HUDEP-2 (cell line): ENCODE data around the gene TTC39A.
A peak's percentile ranks its signal among the peaks of the same experiment; 100 is the strongest.

Experiments
- DNase-seq, 76 experiments: peaks; one replicate each; lab custom pipeline; 2025; ENCODE audit not compliant: unreplicated experiment in 76 of 76; lab: John Stamatoyannopoulos, UW

TTC39A gene

GRCh38 chr1:51299185-51299885, 31.0 kb downstream of the TTC39A start:
- peak in 72 of 76 experiments; percentile 31 to 92 (median 62) for DNase-seq

- DNase-seq: peak in 1 of 76 experiments; percentile 50
Observed at GRCh38 chr1:51298322-51298705, 32.0 kb downstream of the TTC39A start.

DNA sequence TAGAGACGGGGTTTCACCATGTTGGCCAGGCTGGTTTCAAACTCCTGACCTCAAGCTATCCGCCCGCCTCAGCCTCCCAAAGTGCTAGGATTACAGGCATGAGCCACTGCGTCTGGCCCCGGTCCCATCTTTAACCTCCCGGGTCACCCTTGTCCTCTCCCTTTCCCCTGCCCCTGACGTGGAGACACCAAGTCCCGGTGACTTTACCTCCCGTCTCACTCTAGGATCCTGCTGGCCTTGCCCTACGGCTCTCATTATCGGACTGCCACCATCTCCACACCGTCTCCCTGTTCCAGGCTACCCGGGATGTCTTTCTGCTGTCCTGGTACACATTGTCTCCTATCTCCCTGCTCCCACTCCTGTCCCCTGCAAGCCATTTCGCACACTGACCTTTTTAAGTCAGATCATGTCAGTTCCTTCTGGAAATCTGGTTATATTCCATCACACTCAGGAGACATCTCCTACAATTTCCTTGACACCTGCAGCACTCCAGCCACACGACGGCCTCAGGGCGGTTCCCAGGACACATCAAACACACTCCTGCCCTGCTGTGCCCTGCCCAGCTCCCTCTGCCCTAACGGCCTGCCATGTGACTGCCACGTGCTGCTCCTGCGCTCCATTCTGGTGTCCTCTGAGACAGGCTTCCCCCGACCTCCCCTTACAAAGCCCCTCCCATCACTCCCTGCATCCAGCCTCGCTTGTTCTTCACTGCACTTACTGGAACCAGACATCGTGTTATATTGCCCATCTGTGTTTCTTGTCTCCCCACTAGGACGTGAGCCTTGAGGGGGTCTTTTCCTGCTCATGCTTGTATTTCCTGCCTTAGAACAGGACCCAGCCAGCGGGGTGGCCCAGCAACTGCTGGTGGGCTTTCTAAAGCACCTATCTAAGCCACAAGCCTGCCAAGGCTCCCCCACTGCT, 32.7 kb downstream of the TTC39A start:
- peak in 74 of 76 experiments; percentile 15 to 91 (median 76) for DNase-seq

DNA sequence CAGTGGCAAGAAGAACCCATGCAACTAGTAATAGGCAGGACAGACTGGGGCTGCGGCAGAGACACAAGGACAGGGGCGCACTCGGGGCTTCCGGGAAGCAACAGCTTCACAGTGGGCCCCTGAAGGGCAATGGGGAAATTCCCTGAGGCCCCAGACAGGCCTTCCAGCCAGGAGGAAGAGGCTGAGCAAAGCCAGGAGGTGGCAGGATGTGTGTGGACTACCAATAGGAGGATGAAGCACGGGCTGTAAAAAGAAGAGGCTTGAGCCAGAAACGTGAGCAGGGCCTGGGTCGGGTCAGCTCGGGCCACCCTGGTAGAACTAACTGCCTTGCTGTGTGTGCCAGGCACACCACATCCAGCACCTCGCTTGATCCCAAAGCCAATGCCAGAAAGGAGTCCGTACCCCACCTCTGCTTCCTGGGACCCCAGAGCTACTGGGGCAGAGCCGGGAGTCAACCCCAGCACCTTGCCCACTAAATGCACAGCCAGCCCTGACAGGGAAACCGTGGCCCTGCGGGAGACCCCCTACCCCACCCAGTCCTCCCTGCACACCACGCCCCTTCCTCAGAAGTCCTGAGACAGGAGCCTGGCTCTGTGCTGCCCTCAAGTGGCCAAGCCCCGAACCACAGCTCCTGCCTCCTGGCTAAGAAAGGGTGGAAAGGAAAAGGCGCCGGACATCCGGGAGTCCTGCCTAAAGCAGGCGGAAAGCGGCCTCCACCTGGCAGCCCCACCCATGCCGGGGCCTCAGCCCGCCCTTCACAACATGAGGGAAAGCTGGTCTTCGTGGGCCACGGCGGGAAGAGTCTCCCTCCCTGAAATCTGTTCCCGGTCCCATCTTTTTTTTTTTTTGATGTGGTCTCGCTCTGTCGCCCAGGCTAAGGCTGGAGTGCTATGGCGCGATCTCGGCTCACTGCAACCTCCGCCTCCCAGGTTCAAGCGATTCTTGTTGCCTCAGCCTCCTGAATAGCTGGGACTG, 33.7 kb downstream of the TTC39A start:
- peak in 74 of 76 experiments; percentile 48 to 94 (median 78) for DNase-seq

- no peak for DNase-seq
Observed at GRCh38 chr1:51295926-51296325, 34.4 kb downstream of the TTC39A start.

DNA sequence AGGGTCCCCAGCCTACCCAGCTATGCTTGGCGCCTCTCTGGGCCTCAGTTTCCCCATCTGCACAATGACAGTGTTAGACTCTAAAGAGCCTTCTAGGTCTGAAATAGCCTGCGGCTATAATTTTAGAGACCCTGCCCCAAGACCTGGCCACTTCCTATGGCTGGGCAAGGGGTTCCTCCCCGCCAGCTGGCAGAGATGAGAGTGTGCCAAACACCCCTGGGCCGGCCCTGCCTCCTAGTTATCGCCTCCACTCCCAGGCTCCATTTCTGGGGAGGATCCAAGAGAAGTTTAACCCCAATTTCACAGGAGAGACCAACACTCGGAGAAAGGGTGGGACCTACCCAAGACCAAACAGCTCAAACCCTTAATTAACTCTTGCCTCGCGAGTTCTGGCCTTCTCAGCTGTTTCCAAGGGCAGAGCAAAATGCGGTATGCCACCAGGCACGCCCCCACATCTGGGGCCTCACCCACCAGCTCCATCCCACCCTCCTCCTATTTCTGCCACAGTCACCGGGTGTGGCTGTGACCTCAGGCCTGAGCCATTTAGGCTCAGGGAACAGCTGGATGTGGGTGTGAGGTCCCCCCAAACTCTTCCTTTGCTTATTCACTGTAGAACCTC, 35.7 kb downstream of the TTC39A start:
- peak in 68 of 76 experiments; percentile 10 to 81 (median 60) for DNase-seq

DNA sequence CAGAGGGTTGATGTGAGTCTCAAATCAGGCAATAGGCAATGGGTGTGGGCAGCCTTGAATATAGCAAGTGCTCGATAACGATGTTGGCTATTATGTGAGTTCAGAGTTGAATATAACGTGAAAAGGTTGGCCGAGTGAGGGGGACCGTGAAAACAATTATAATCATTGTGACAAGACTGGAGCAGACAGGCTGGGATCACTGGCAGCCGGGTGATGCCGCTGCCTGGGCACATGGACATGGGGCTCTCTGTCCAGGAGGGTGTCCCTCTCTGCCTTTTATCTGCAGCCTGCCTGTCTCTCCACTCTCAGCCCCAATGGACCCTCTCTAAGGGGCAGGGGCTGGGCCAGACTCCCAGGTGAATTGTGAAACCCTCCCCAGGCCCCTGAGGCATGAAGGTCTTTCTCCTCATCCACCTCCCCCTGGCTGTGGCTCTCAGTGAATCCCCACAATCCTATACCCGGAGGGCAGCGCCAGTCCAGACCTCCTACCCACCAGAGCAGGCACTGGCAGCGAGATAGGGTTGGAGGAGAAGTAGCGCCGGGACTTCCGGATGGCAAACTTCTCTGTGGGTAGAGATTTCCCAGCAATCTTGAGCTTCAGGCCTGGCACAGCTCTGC, 36.4 kb downstream of the TTC39A start:
- DNase-seq: no peak

DNA sequence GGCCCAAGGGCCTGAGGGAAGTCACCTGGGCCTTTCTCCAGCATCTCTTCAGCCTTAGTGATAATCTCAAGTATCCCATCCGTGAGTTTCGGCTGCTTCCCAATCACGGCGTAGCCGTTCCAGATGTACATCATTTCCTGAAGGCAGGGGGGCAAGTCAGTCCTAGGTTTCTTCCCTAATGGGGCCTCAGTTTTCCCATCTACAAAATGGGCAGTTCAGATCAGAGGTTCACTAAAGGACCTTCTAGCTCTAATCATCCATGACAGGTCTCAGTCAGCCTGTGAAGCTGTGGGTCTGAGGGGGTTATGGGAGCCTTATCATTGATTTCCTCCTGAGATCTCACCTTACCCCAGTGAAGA, 39.9 kb downstream of the TTC39A start:
- no peak for DNase-seq

- DNase-seq: no peak
Observed at GRCh38 chr1:51289676-51290488, 40.5 kb downstream of the TTC39A start.

DNA sequence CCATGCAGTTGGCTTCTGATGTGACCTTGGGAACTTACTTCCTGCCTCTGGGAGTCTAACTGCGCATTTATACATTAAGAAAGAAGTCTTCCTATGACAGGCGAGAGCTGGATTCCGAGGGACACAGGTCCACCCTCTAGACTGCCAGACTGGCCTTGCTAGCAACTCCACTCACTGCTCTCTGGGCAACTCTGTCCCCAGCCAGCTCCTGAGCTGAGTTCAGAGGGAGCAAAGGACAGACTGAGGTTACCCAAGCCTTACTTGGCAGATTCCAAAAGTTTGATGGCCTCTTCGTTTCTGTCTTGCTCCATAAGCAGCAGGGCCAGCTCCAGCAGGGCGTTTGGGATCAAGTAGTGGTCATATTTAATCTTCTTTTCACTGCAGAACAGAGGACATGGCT, 41.8 kb downstream of the TTC39A start:
- no peak for DNase-seq

DNA sequence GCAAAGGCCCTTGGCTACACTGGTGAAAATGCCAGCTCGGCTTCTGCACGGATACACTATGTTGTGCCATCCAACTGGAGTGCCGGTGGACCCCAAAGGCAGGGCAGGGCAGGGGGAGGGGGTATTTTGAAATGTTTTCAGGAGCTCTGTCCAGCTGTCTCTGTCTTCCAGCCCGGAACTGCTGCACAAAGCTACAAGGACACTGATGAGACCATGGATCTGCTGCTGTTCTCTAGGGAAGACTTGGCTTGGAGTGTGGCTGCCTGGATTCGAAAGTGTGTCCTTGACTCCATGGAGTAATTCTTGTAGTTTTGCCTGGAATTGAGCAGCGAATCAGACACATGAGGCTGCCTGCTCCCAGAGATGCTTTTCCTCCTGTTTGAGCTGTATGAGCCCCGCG, 42.4 kb downstream of the TTC39A start:
- DNase-seq: no peak

DNA sequence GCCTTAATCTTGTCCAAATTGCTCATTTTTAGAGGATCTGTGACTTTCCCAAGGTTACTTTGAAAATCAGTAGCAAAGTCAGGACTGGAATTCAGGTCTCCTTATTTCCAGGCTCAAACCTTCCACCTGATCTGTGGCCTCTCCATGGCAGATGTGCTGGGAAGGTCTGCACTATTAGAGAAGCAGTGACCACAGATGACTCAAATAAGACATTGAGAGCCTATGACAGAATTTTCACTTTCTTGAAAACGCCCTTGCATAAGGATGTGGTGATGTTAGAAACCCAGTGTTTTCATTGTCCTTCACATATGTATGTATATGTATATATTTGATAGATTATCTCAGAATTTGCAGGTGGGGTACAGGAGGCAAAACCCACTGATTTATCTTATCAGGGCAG, 45.3 kb downstream of the TTC39A start:
- peak in 1 of 76 experiments; percentile 8 for DNase-seq

- peak in 74 of 76 experiments; percentile 36 to 99 (median 91) for DNase-seq
Observed at GRCh38 chr1:51284487-51284954, 45.8 kb downstream of the TTC39A start.

DNA sequence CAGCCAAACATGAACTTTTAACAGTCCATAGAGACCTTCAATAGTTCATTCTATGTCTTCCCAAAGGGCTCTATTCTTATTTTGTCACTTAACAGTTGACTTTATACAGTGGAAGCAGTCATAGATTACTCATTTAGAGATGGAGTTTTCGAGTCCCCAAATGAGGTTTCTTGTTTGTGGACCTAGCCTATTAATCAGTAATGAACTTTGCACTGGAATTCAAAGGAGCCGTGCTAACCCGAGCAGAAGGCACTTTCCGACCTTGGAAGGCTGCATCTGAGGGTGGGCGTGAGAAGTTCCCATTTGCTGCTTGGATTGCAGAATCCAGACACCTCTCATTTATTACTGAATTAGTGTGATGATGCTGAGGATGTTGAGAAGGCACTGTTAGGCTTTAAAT, 46.4 kb downstream of the TTC39A start:
- no peak for DNase-seq

- DNase-seq: no peak
Observed at GRCh38 chr1:51282605-51283004, 47.8 kb downstream of the TTC39A start.

GRCh38 chr1:51281807-51282206, 48.6 kb downstream of the TTC39A start:
- DNase-seq: no peak

DNA sequence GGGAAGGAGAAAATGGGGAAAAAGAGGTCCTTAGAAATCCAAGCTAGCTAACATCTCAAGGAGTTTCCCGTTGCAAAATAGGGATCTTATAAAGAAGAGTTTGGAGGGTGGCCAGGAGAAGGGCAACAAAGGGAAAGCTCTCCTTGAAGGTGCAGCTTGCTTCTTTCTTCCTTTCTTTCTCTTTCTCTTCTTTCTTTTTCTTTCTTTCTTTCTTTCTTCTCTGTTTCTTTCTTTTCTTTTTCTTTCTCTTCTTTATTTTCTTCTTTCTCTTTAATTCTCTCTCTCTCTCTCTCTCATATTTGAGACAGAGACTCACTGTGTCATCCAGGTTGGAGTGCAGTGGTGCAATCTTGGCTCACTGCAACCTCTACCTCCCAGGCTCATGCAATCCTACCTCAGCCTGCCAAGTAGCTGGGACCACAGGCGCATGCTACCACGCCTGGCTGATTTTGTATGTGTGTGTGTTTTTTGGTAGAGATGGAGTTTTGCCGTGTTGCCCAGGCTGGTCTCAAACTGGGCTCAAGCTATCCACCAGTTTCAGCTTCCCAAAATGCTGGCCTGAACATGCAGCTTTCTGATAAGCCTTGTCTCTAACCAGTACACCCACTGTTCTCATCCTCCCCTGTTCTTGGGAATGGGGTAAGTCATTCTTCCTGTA, 49.9 kb downstream of the TTC39A start:
- peak in 5 of 76 experiments; percentile 4 to 25 (median 16) for DNase-seq

GRCh38 chr1:51276286-51276685, 54.1 kb downstream of the TTC39A start:
- DNase-seq: no peak
